ENCODE results near the gene SLC7A11. TPM values are rescaled to one million over a fixed set of nuclear protein-coding genes. Genes with fewer than 3 reads are reported as not detected.

The SLC7A11 gene
- total RNA-seq, 1 donor from 2014 or later, result 0.75 TPM

- no peak overlapping the region for H3K4me3 ChIP-seq
- no peaks in the 10 kb centered on the region for H3K9me3 ChIP-seq
- intact Hi-C loops (cut with DNase I), result no loop called here
- TF ChIP-seq, protein P1, sequence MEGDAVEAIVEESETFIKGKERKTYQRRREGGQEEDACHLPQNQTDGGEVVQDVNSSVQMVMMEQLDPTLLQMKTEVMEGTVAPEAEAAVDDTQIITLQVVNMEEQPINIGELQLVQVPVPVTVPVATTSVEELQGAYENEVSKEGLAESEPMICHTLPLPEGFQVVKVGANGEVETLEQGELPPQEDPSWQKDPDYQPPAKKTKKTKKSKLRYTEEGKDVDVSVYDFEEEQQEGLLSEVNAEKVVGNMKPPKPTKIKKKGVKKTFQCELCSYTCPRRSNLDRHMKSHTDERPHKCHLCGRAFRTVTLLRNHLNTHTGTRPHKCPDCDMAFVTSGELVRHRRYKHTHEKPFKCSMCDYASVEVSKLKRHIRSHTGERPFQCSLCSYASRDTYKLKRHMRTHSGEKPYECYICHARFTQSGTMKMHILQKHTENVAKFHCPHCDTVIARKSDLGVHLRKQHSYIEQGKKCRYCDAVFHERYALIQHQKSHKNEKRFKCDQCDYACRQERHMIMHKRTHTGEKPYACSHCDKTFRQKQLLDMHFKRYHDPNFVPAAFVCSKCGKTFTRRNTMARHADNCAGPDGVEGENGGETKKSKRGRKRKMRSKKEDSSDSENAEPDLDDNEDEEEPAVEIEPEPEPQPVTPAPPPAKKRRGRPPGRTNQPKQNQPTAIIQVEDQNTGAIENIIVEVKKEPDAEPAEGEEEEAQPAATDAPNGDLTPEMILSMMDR (IDR thresholded peaks at IDR 0.05), result no peak
- no peak overlapping the region for H3K27ac ChIP-seq
- H3K36me3 ChIP-seq, result no peaks in the 10 kb centered on the region
- no peak for DNase-seq (ENCODE audit: low spot score in 2 of 2)
- H3K27me3 ChIP-seq, result no peaks in the 10 kb centered on the region
- no peaks in the 10 kb centered on the region for H3K4me1 ChIP-seq
Measured at GRCh38 chr4:138275963-138276621, 33.9 kb upstream of the SLC7A11 start.

DNA sequence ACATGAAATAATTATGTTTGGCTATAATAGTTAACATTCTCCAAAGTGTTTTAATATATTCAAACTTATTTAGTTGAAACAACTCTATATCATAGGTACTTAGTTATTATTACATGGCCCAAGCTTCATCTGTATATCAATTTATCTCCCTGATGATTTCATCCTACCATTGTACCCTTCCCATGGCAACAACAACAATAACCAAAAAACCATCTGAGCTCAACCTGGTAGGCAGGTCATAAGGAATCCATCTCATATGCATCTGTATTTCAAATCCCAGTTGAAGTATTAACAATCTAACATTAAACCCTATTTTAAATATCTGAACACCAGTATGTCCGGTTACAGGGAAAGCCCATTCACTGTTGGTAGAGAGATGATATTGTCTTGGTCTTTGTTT is 33.1 kb upstream of the SLC7A11 start:
- Histone ChIP-seq H3K36me3 (no peaks in the 10 kb centered on the region), H3K4me1 (no peaks in the 10 kb centered on the region), H3K9me3 (no peaks in the 10 kb centered on the region), H3K4me3 (no peak overlapping the region), H3K27me3 (no peaks in the 10 kb centered on the region), H3K27ac (no peak overlapping the region)
- intact Hi-C loops (cut with DNase I), result no loop called here
- DNase-seq (ENCODE audit: low spot score in 2 of 2), result no peak
- TF ChIP-seq, protein P1 (IDR thresholded peaks at IDR 0.05), result no peak

DNA sequence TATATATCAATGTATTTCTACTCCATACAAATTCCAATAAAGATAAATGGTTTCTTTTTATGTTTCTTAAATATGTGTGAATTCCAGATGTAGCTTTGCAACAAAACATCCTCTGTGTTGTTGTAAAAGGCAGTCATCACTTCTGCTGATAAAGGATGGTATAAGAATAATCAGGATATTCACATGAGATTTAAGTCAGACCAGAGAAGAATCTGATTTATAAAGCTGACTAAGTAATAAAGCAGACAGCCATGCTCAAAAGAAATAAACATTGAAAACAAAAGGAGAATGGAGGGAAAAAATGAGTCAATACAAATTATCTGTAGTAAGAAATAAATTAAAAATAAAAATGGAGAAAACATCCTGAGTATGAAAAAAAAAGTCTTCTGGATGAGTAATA is 27.0 kb upstream of the SLC7A11 start:
- Histone ChIP-seq H3K9me3 (no peaks in the 10 kb centered on the region), H3K36me3 (no peaks in the 10 kb centered on the region), H3K27me3 (no peaks in the 10 kb centered on the region), H3K4me1 (no peaks in the 10 kb centered on the region), H3K27ac (no peak overlapping the region), H3K4me3 (no peak overlapping the region)
- no peak for DNase-seq (ENCODE audit: low spot score in 2 of 2)
- TF ChIP-seq, protein P1 (IDR thresholded peaks at IDR 0.05), result no peak
- intact Hi-C loops (cut with DNase I), result no loop called here

- Histone ChIP-seq H3K27me3 (no peaks in the 10 kb centered on the region), H3K9me3 (no peaks in the 10 kb centered on the region), H3K36me3 (no peaks in the 10 kb centered on the region), H3K4me1 (no peaks in the 10 kb centered on the region), H3K4me3 (no peak overlapping the region), H3K27ac (no peak overlapping the region)
- intact Hi-C loops (cut with DNase I), result no loop called here
- no peak for DNase-seq (ENCODE audit: low spot score in 2 of 2)
- TF ChIP-seq, protein P1 (IDR thresholded peaks at IDR 0.05), result no peak
Measured at GRCh38 chr4:138267835-138268234, 25.7 kb upstream of the SLC7A11 start.

- DNase-seq (ENCODE audit: low spot score in 2 of 2), result no peak
- intact Hi-C loops (cut with DNase I), result no loop called here
- TF ChIP-seq, protein P1 (IDR thresholded peaks at IDR 0.05), result no peak
- H3K27me3 ChIP-seq, result no peaks in the 10 kb centered on the region
- no peaks in the 10 kb centered on the region for H3K9me3 ChIP-seq
- no peaks in the 10 kb centered on the region for H3K36me3 ChIP-seq
- H3K4me1 ChIP-seq, result no peaks in the 10 kb centered on the region
- no peak overlapping the region for H3K4me3 ChIP-seq
- no peak overlapping the region for H3K27ac ChIP-seq
Measured at GRCh38 chr4:138266948-138267347, 24.8 kb upstream of the SLC7A11 start.

All from ascending aorta (tissue), 2 donors.